Epithelial cell of esophagus (primary cell): ENCODE data around the gene CLDN9.
"Not testable (repeated sequence)": the region's sequence is repeated elsewhere in the genome, so short reads cannot be mapped to it uniquely, and the experiment has no call there.

Source experiments
- DNase-seq: peaks from one replicate; pipeline ENCODE4 v3.0.0; 2010; ENCODE audit warnings: low read depth
- H3K4me3 ChIP-seq: 2 replicates; pipeline ENCODE4 v1.5.1; 2011; ENCODE audit warnings: mild to moderate bottlenecking, low read length, control low read depth
- TF ChIP-seq, protein P1 (sequence below): IDR thresholded peaks from 2 replicates; pipeline ENCODE4 v1.5.1; 2011; ENCODE audit warnings: low read depth, mild to moderate bottlenecking, low read length, control low read depth, inconsistent platforms; ENCODE audit not compliant: insufficient read depth; ENCODE audit errors: missing control alignments

Gene CLDN9

DNA sequence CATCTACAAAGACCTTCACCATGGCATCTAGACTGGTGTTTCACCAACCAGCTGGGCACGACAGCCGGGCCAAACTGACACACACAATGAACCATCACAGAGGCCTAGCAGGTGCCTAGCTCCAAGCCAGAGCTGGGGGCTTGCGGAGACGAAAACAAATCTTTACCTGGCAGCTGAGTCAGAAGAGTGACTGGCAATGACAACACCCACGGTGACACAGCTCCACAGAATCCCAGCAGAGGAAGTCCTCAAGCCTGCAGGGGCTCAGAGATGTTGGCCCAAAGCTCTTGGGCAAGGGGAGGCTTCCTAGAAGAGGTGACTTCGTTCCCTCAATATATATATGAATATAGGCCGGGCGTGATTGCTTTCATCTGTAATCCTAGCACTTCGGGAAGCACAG, 38.8 kb downstream of the CLDN9 start:
- DNase-seq, result no peak
- H3K4me3 ChIP-seq, result no peak overlapping the region
- TF ChIP-seq, protein P1, sequence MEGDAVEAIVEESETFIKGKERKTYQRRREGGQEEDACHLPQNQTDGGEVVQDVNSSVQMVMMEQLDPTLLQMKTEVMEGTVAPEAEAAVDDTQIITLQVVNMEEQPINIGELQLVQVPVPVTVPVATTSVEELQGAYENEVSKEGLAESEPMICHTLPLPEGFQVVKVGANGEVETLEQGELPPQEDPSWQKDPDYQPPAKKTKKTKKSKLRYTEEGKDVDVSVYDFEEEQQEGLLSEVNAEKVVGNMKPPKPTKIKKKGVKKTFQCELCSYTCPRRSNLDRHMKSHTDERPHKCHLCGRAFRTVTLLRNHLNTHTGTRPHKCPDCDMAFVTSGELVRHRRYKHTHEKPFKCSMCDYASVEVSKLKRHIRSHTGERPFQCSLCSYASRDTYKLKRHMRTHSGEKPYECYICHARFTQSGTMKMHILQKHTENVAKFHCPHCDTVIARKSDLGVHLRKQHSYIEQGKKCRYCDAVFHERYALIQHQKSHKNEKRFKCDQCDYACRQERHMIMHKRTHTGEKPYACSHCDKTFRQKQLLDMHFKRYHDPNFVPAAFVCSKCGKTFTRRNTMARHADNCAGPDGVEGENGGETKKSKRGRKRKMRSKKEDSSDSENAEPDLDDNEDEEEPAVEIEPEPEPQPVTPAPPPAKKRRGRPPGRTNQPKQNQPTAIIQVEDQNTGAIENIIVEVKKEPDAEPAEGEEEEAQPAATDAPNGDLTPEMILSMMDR, result no peak

DNA sequence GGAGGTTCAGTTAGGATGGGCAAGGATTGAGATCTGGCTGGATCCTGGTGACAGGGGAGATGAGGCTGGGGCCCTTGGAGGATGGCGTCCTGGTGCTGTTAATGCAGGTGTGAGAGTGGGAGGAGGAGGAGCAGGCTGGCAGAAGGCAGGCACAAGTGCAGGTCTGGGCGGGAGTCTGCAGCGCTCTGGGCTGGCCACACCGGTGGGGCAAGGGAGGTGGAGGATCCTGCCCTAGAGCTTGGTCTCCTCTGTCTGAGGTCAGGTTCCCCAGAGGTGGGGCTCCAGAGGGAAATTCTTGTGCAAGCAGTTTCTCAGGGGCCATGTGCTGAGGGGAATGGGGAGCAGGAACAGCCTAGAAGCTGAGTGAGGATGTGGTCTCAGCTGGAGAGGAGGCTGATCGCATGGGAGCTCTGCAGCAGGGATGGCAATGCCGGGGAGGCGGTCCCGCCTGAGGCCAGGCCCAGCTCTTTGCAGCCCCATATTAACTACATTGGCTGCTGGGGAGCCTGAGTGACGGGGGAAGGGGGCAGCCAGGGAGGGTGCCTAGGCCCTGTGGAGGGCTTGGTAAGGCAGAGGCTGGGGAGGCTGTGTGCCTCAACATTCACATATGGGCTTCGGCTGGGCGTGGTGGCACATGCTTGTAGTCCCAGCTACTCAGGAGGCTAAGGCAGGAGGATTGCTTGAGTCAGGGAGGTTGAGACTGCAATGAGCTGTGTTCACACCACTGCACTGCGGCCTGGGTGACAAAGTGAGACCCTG, 40.0 kb downstream of the CLDN9 start:
- not testable (repeated sequence) for DNase-seq, H3K4me3 ChIP-seq

DNA sequence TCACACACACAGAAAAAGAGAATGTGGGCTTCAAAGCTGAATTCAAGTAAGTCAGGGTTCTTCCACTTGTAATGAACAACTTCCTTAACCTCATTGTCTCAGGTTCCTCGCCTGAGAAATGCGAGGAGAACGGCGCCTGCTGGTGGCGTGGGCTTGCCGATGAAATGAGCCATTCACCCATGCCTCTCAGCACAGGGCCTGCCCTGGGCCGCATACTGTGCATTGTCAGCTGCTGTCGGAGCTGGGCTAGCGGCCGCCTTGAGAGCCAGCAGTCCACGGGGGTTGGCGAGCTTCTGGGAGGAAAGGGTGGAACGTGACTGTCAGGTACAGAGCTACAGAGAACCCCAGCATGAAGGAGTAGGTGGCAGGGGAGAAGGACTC, 40.6 kb downstream of the CLDN9 start:
- DNase-seq, H3K4me3 ChIP-seq: not testable (repeated sequence)

DNA sequence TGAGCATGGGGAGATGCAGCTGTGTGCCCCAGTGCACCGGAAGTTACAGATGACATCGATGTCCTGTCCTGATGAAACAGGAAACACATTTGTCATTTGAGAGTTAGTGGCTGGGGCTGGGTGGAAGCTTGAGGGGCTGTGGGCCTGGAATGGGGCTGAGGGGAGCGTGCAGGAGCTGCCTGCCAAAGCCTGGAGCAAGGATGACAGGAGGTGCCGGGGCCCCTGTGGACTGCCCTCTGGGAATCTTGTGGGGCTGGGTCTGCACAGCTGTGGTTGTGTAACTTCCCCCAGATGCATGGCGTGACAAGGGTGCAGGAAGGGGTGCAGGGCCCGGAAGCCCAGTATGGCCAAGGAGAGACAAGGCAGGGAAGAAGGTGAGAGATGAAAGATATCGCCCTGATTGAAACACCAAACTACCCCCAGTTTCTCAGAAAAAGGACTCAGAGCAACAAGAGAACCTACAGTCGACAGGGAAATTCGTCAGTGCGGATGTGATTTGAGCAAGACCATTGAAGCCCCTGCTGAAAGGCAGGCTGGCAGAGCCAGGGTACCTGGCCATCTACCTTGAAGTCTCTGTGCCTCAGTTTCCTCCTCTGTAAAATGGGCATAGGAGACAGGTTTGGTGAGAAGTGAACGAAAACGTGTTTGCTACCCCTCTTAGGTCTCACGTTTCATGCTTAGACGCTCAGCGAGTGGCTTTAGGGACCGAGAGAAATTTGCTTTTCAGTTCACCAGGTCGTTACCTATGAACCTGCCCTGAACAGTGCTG, 42.4 kb downstream of the CLDN9 start:
- TF ChIP-seq, protein P1, result no peak
- no peak overlapping the region for H3K4me3 ChIP-seq
- DNase-seq, result no peak

DNA sequence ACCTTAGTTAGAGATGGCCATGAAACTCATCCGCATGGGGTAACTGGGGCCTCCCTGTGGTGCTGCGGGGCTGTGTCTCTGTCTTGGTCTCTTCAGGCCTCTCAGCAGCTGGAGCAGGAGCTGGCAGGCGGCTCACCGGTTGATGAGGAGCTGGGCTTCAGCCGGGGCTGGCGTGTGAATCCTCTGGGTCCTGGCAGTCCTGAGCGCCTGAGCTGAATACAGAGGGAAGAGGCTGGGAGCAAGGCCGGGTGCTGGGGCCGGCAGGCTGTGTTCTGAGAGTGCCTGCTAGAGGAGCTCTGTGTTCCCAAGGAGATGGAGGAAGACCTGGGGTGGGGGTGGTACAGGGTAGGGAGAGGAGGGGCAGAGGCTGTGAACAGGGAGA, 43.0 kb downstream of the CLDN9 start:
- H3K4me3 ChIP-seq, DNase-seq: not testable (repeated sequence)

DNA sequence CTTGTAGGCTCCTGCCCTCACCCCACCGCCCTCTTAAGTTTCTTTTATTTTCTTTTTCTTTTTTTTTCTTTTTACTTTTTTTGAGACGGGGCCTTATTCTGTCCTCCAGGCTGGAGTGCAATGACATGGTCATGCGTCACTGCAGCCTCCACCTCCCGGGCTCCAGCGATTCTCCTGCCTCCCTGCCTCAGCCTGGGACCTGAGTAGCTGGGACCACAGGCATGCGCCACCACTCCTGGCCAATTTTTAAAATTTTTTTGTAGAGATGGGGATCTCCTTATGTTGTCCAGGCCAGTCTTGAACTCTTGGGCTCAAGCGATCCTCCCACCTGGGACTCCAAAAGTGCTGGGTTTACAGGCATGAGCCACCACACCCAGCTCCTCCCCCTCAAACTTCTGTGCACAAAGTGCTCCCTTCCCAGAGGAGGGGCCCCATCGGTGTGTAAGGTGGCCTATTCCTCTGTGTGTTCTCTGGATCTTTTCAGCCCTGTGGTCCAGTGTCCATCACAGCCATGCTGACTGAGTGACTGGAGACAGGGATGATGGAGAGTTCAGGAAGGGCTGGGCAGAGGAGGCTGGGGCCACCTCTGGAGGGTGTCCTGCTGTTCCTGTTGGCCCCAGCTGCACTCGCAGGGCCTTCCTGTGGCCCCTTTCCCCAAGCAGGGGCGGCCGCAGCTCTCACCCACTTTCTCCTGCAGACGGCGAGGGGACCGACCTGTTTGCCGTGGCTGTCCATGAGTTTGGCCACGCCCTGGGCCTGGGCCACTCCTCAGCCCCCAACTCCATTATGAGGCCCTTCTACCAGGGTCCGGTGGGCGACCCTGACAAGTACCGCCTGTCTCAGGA, 43.8 kb downstream of the CLDN9 start:
- no peak overlapping the region for H3K4me3 ChIP-seq
- no peak for DNase-seq
- TF ChIP-seq, protein P1, result no peak

DNA sequence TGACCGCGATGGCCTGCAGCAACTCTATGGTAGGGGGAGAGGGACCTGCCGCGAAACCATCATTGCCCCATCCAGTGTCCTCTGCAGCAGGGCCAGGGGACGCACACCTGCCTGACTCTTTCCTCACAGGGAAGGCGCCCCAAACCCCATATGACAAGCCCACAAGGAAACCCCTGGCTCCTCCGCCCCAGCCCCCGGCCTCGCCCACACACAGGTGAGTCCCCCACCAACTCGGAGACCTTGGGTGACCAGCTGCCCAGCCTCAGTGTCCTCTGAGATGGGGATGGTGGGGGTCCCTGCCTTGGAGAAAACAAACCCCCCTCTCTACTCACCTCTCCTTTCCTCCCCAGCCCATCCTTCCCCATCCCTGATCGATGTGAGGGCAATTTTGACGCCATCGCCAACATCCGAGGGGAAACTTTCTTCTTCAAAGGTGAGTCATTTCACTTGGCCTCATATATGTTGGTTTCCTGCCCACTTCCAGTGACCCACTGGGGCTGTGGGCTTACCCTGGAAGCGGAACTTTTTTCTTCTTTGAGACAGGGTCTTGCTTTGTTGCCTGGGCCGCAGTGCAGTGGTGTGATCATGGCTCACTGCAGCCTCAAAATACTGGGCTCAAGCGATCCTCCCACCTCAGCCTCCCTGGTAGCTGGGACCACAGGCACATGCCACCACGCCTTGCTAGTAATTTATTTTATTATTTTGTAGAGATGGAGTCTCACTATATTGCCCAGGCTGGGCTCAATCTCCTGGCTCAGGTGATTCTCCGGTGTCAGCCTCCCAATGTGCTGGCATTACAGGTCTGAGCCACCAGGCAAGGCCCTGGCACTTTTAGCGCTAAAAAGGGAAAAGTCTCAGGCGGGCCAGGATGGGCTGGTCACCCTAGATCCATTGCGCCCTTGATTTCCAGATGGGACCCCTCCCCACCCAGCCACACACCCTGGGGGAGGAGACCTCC, 44.7 kb downstream of the CLDN9 start:
- H3K4me3 ChIP-seq, result no peak overlapping the region

More for the DNA sequence above, 44.7 kb downstream of the CLDN9 start:
- DNase-seq, result no peak
- TF ChIP-seq, protein P1, result no peak
